Epithelial cell of esophagus (primary cell): ENCODE results near the gene JAZF1.
A peak's percentile ranks its signal among the peaks of the same experiment; 100 is the strongest.

Source experiments
- DNase-seq: peaks from one replicate; pipeline ENCODE4 v3.0.0; 2010; ENCODE audit warnings: low read depth
- H3K4me3 ChIP-seq: 2 replicates; pipeline ENCODE4 v1.5.1; 2011; ENCODE audit warnings: mild to moderate bottlenecking, low read length, control low read depth
- TF ChIP-seq, protein P1 (sequence below): IDR thresholded peaks from 2 replicates; pipeline ENCODE4 v1.5.1; 2011; ENCODE audit warnings: low read depth, mild to moderate bottlenecking, low read length, control low read depth, inconsistent platforms; ENCODE audit not compliant: insufficient read depth; ENCODE audit errors: missing control alignments

Gene JAZF1

DNA sequence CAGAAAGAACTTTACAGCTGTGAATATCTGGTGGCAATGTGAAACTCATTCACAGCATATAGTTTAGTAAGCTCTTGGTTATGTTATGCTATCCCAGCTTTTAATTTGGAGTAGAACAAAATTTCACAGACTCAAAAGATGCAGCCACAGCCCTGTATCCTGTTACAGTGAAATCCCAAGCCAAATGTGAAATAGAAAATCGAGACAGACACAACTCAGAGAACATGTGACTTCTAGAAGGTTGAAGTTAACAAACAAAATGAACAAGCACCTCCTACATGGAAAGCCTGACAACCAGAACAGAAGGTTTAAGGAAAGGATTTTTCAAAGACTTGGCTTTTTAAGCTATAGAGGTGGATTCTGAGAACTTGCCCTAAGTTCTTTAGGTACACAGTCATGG lies 39.6 kb downstream of the JAZF1 start:
- no peak for DNase-seq
- no peak overlapping the region for H3K4me3 ChIP-seq
- TF ChIP-seq, protein P1, sequence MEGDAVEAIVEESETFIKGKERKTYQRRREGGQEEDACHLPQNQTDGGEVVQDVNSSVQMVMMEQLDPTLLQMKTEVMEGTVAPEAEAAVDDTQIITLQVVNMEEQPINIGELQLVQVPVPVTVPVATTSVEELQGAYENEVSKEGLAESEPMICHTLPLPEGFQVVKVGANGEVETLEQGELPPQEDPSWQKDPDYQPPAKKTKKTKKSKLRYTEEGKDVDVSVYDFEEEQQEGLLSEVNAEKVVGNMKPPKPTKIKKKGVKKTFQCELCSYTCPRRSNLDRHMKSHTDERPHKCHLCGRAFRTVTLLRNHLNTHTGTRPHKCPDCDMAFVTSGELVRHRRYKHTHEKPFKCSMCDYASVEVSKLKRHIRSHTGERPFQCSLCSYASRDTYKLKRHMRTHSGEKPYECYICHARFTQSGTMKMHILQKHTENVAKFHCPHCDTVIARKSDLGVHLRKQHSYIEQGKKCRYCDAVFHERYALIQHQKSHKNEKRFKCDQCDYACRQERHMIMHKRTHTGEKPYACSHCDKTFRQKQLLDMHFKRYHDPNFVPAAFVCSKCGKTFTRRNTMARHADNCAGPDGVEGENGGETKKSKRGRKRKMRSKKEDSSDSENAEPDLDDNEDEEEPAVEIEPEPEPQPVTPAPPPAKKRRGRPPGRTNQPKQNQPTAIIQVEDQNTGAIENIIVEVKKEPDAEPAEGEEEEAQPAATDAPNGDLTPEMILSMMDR: no peak

DNA sequence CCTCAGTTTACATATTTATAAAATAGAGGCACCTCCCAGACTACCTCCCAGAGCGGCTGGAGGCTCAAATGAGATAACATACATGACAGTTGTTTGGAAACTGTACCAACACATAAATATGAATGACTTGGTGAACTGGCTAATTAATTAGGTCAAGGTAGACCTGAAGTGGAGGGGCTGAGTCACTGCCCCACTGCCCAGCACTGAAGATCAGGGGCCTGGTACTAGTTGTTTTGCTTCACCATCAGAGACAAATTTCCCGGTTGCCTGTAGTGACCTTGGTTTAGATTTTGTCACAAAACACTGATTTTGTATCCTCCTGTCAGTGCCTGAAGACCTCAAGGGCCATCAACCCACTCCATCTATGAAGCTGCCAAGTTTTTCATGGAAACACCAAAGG lies 41.8 kb downstream of the JAZF1 start:
- TF ChIP-seq, protein P1: no peak
- no peak for DNase-seq
- H3K4me3 ChIP-seq: no peak overlapping the region

DNA sequence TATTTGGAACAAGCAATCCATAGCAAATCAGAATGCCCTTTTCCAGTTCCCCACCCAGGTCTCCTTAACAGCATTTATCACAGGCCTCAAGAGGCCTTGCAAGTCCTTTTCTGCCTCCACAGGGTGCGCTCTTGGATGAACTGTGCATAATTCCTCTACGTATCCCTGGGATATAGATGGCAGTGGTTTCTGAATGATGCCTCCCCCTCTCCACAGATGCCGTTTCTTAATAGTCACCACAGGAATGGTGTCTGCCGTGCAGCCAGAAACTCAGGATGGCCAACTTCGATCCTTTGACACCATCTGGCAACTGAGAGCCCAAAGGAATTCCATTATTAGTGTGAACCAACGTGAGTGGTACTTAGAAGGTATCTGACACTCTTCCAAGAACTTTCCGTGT lies 43.1 kb downstream of the JAZF1 start:
- DNase-seq: no peak
- TF ChIP-seq, protein P1: no peak
- H3K4me3 ChIP-seq: no peak overlapping the region

DNA sequence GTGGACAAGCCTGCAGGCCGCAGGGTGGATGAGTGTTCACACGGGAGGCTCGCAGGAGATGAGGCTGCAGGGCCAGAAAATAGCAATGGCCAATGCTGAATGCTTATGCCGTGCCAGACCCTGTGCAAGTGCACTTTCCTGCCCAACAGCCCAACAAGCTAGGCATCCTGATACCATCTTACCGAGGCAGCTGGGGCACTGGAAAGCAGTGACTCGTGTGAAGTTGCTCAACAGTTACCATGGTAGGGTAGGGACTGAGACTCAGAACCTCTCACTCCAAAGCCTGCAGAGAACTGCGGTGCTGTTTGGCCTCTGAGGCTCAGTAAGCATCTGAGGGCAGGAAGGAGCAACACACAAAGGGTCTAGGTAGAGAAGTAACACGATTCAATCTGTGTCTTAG lies 43.7 kb downstream of the JAZF1 start:
- DNase-seq: peak; percentile 57
- H3K4me3 ChIP-seq: no peak overlapping the region

DNA sequence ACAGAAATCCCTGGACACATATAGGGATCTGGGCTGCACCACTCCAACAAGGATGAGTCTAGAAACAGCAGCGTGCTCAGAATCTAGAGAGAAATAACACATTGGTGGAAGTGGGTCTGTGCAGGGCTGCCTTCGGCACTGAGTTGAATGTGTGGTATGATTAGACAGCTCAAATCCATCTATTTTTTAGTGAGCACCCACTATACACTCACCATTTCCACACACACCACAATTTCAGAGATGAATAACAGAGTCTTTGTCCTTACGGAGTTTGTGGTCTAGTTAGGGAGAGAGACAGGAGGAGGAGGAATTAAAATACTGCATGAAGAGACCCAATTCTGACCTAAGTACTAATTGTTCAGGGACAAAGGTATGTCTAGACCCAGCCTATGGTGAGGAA lies 44.2 kb downstream of the JAZF1 start:
- no peak overlapping the region for H3K4me3 ChIP-seq
- TF ChIP-seq, protein P1: no peak
- DNase-seq: no peak

More for the DNA sequence above, 43.7 kb downstream of the JAZF1 start:
- TF ChIP-seq, protein P1: no peak

DNA sequence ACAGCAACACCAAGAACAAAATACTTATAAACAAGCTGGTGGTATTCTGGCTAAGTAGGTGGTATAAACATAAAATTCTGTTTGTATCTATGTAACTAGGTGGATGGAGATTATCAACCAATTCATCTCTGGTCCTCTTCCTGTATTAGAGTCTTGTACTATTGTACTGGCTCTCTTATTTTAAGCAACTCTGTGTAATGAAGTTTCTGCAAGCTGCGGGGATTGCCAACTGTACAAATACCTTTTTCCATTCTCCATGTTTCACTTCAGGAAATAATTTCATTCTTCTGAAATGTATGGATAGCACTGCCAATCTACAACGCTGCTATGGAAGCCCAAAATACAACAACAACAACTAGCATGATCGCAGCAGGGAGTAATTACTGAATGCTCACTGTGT lies 44.8 kb downstream of the JAZF1 start:
- DNase-seq: no peak
- TF ChIP-seq, protein P1: no peak
- no peak overlapping the region for H3K4me3 ChIP-seq

DNA sequence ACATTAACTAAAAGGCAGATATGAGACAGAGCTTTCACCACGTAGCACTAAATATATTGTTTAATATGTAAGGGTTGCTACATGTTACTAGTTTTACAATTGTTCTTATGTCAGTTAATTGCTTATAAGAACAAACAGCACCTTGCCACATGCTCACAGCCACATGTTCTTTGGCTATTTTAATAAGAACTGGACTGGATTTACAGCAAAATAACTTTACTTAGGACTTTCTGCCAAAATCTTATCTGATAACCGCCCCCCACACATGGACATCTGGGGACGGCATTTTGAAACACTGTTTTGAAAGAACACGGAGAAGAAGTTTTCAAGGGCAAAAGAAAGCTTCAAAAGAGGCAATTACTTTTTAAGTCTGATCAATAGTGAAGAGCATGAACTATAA lies 45.3 kb downstream of the JAZF1 start:
- TF ChIP-seq, protein P1: no peak
- no peak for DNase-seq

More for the DNA sequence above, 45.3 kb downstream of the JAZF1 start:
- H3K4me3 ChIP-seq: no peak overlapping the region
